MM.1S (cell line): ENCODE results near the gene PRDM11.

Source experiments
- DNase-seq: peaks from one replicate; pipeline ENCODE4 v3.0.0-alpha.2; 2015
- H2AFZ ChIP-seq: fragments of 300-600 bp; sonication (generic); 2 replicates; pipeline ENCODE4 v1.6.0; 2016; ENCODE audit warnings: antibody characterized with exemption, low read length
- H3F3A ChIP-seq: fragments of 300-600 bp; sonication (generic); 2 replicates; pipeline ENCODE4 v1.6.1; 2016; ENCODE audit warnings: mild to moderate bottlenecking, antibody characterized with exemption, low read length, moderate library complexity, mixed read lengths; ENCODE audit not compliant: insufficient read depth
- H3K27ac ChIP-seq: fragments of 300-600 bp; sonication (generic); 2 replicates; pipeline ENCODE4 v1.5.1; 2016; ENCODE audit warnings: mild to moderate bottlenecking, low read length
- H3K27me3 ChIP-seq: fragments of 300-600 bp; sonication (generic); replicated peaks from 2 replicates; pipeline ENCODE4 v1.6.0; 2016; ENCODE audit warnings: low read length; ENCODE audit not compliant: insufficient read depth
- H3K36me3 ChIP-seq: fragments of 300-600 bp; sonication (generic); replicated peaks from 2 replicates; pipeline ENCODE4 v1.6.1; 2016; ENCODE audit warnings: mild to moderate bottlenecking, low read length, mixed read lengths; ENCODE audit not compliant: insufficient read depth
- H3K4me1 ChIP-seq: fragments of 300-600 bp; sonication (generic); 2 replicates; pipeline ENCODE4 v1.6.1; 2016; ENCODE audit warnings: low read length, mixed read lengths
- H3K4me2 ChIP-seq: fragments of 300-600 bp; sonication (generic); 2 replicates; pipeline ENCODE4 v1.6.0; 2016; ENCODE audit warnings: low read depth, low read length
- H3K4me3 ChIP-seq: fragments of 300-600 bp; sonication (generic); 2 replicates; pipeline ENCODE4 v1.5.1; 2016; ENCODE audit warnings: low read length, mixed read lengths
- H3K79me2 ChIP-seq: fragments of 300-600 bp; sonication (generic); 2 replicates; pipeline ENCODE4 v1.6.1; 2016; ENCODE audit warnings: mixed run types, low read length, mixed read lengths
- H3K9ac ChIP-seq: fragments of 300-600 bp; sonication (generic); 2 replicates; pipeline ENCODE4 v1.6.1; 2016; ENCODE audit warnings: low read length, mixed read lengths
- H3K9me2 ChIP-seq: fragments of 300-600 bp; sonication (generic); replicated peaks from 2 replicates; pipeline ENCODE4 v1.6.1; 2016; ENCODE audit warnings: mild to moderate bottlenecking, low read length, mixed read lengths; ENCODE audit not compliant: insufficient read depth
- H3K9me3 ChIP-seq: fragments of 300-600 bp; sonication (generic); replicated peaks from 2 replicates; pipeline ENCODE4 v1.6.1; 2016; ENCODE audit warnings: mild to moderate bottlenecking, low read length, mixed read lengths; ENCODE audit not compliant: insufficient read depth
- H4K20me1 ChIP-seq: fragments of 300-600 bp; sonication (generic); 2 replicates; pipeline ENCODE4 v1.6.1; 2016; ENCODE audit warnings: mild to moderate bottlenecking, low read length, moderate library complexity, mixed read lengths; ENCODE audit not compliant: insufficient read depth
- CTCF ChIP-seq: fragments of 300-600 bp; sonication (generic); IDR thresholded peaks from 2 replicates; pipeline ENCODE4 v1.5.1; 2016; ENCODE audit warnings: antibody characterized with exemption, low read length, mixed read lengths
- EZH2 ChIP-seq: fragments of 300-600 bp; sonication (generic); optimal IDR thresholded peaks from 2 replicates; pipeline ENCODE3; 2017; ENCODE audit warnings: low read depth, mild to moderate bottlenecking, antibody characterized with exemption, low read length, mixed read lengths
- EZH2phosphoT487 ChIP-seq: fragments of 300-600 bp; sonication (generic); IDR thresholded peaks from 2 replicates; pipeline ENCODE4 v1.6.1; 2018; ENCODE audit warnings: antibody characterized with exemption, low read length

Gene PRDM11

GRCh38 chr11:45223496-45223895 lies 77.1 kb downstream of the PRDM11 start:
- TF ChIP-seq EZH2 (no peak), CTCF (no peak), EZH2phosphoT487 (no peak)
- Histone ChIP-seq H3K79me2 (no peaks in the 10 kb centered on the region), H3K9me3 (no peaks in the 10 kb centered on the region), H3K27me3 (no peaks in the 10 kb centered on the region), H2AFZ (no peak overlapping the region), H3F3A (no peaks in the 10 kb centered on the region), H3K4me2 (no peak overlapping the region), H4K20me1 (no peaks in the 10 kb centered on the region), H3K9ac (no peak overlapping the region), H3K27ac (no peak overlapping the region), H3K36me3 (no peaks in the 10 kb centered on the region), H3K4me3 (no peak overlapping the region), H3K4me1 (no peaks in the 10 kb centered on the region), H3K9me2 (no peaks in the 10 kb centered on the region)
- no peak for DNase-seq

DNA sequence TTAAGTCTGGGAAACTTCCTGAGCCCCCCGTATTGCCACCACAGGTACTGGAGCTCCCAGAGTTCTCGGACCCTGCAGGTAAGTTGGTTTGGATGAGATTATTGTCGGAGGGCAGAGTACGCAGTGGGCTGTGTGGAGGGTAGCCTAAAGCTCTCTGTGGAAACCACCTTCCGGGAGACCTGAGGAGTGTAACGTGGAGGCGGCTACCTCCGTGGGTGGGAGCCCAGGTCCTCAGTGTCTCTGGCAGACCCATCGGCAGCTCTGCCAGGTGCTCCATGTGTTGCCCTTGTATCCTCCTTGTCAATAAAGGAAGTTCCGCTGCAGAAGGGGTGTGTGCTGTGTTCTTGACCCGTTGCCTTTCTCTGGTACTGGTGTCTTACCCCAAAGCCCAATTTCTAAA lies 78.3 kb downstream of the PRDM11 start:
- TF ChIP-seq EZH2phosphoT487: no peak
- TF ChIP-seq EZH2: no peak
- no peak for TF ChIP-seq CTCF
- no peaks in the 10 kb centered on the region for H3K27me3 ChIP-seq
- H3K4me1 ChIP-seq: no peaks in the 10 kb centered on the region
- no peak overlapping the region for H3K4me3 ChIP-seq
- H4K20me1 ChIP-seq: no peaks in the 10 kb centered on the region
- DNase-seq: no peak
- no peaks in the 10 kb centered on the region for H3K9me2 ChIP-seq
- no peaks in the 10 kb centered on the region for H3K79me2 ChIP-seq
- no peak overlapping the region for H3K4me2 ChIP-seq
- H2AFZ ChIP-seq: no peak overlapping the region
- H3K9ac ChIP-seq: no peak overlapping the region
- no peaks in the 10 kb centered on the region for H3F3A ChIP-seq
- H3K36me3 ChIP-seq: no peaks in the 10 kb centered on the region
- H3K9me3 ChIP-seq: no peaks in the 10 kb centered on the region
- no peak overlapping the region for H3K27ac ChIP-seq

DNA sequence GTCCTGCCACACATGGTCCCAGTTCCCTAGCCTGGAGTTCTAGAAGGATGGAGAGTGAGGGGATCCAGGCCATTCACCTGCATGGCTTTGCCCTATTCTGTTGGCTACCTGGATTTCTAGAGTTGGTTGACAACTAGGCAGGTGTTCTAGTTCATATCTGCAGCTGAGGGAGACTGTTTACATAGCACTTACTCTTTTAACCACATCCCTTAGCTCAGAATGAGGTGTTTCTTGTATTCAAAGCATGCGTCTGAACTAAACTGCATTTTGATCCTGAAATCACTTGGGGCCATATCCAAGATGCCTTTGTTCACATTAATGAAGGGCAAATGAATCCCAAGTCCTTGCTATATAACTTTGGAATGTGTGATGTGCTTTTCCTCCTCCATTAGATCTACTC lies 78.8 kb downstream of the PRDM11 start:
- Histone ChIP-seq H3K27me3 (no peaks in the 10 kb centered on the region), H3F3A (no peaks in the 10 kb centered on the region), H4K20me1 (no peaks in the 10 kb centered on the region), H3K4me3 (no peak overlapping the region), H3K9me2 (no peaks in the 10 kb centered on the region), H3K27ac (no peak overlapping the region), H3K79me2 (no peaks in the 10 kb centered on the region), H3K9ac (no peak overlapping the region), H2AFZ (no peak overlapping the region), H3K9me3 (no peaks in the 10 kb centered on the region), H3K4me1 (no peaks in the 10 kb centered on the region), H3K4me2 (no peak overlapping the region), H3K36me3 (no peaks in the 10 kb centered on the region)
- TF ChIP-seq EZH2 (no peak), EZH2phosphoT487 (no peak), CTCF (no peak)
- no peak for DNase-seq
